ENCODE measurements around the gene GPR50.

Gene GPR50

DNA sequence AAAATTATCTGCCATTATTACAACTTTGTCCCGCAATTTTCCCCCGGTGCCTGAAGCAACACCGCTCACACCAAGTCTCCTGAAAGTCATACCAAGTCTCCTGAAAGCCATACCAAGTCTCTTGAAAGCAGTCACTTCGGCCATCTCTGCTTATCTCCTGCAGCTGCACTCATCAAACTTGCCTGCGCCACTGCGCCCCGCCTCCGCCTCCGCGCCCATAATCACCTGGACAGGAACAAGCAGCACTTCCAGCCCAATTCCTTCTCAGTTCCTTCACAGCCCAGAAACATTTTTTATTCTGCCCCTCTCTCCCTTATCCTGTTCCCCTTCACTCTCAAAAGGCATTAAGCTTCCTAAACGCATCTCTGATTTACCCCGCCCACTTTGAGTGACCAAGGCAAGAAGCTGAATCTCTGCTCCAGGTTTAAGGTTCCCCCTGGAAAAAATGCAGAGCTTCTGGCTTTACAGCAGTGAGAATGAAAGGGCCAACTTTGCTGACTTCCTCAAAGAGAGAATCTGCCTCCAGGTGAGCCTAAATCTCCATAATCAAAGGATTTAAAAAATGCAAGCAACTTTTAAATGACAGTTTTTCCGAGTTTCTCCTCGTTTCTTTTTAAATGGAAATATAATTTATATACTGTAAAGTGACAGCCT is 7.7 kb downstream of the GPR50 start:
- Histone ChIP-seq H3K36me3 (no peaks in the 10 kb centered on the region), H3K4me1 (no peaks in the 10 kb centered on the region), H3K27me3 (no peaks in the 10 kb centered on the region), H3K9me3 (no peaks in the 10 kb centered on the region), H3K4me3 (ENCODE audit: low read depth, low read length) (no peak overlapping the region)
- TF ChIP-seq, protein P1, sequence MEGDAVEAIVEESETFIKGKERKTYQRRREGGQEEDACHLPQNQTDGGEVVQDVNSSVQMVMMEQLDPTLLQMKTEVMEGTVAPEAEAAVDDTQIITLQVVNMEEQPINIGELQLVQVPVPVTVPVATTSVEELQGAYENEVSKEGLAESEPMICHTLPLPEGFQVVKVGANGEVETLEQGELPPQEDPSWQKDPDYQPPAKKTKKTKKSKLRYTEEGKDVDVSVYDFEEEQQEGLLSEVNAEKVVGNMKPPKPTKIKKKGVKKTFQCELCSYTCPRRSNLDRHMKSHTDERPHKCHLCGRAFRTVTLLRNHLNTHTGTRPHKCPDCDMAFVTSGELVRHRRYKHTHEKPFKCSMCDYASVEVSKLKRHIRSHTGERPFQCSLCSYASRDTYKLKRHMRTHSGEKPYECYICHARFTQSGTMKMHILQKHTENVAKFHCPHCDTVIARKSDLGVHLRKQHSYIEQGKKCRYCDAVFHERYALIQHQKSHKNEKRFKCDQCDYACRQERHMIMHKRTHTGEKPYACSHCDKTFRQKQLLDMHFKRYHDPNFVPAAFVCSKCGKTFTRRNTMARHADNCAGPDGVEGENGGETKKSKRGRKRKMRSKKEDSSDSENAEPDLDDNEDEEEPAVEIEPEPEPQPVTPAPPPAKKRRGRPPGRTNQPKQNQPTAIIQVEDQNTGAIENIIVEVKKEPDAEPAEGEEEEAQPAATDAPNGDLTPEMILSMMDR (IDR thresholded peaks at IDR 0.05; ENCODE audit: low read depth, low read length): no peak
- no peak for DNase-seq

DNA sequence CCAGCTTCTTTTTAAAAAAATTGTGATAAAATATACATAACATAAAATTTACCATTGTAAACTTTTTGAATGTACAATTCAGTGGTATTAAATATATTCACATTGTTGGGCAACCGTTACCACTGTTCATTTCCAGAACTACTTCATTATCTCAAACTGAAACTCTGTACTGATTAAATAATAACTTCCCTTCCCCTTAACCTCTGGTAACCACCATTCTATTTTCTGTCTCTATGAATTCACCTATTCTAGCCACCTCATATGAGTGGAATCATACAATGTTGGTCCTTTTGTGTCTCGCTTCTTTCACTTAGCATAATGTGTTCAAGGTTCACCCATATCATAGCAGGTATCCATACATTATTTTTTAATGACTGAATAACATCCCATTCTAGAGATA is 8.3 kb downstream of the GPR50 start:
- no peaks in the 10 kb centered on the region for H3K4me1 ChIP-seq
- TF ChIP-seq, protein P1 (IDR thresholded peaks at IDR 0.05; ENCODE audit: low read depth, low read length): no peak
- H3K36me3 ChIP-seq: no peaks in the 10 kb centered on the region
- no peak overlapping the region for H3K4me3 ChIP-seq (ENCODE audit: low read depth, low read length)
- H3K27me3 ChIP-seq: no peaks in the 10 kb centered on the region
- H3K9me3 ChIP-seq: no peaks in the 10 kb centered on the region
- DNase-seq: no peak

DNA sequence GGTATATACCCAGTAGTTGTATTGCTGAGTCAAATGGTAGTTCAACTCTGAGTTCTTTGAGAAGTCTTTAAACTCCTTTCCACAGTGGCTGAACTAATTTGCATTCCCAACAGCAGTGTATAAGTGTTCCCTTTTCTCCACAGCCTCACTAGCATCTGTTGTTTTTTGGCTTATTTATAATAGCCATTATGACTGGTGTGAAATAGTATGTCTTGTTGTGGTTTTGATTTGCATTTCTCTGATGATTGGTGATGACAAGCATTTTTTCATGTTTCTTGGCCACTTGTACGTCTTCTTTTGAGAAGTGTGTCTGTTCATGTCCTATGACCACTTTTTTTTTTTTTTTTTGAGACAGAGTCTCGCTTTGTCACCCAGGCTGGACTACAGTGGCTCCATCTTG is 30.5 kb downstream of the GPR50 start:
- Histone ChIP-seq H3K9me3 (no peaks in the 10 kb centered on the region), H3K27me3 (no peaks in the 10 kb centered on the region), H3K4me1 (no peaks in the 10 kb centered on the region), H3K36me3 (no peaks in the 10 kb centered on the region), H3K4me3 (ENCODE audit: low read depth, low read length) (no peak overlapping the region)
- no peak for DNase-seq
- TF ChIP-seq, protein P1 (IDR thresholded peaks at IDR 0.05; ENCODE audit: low read depth, low read length): no peak

DNA sequence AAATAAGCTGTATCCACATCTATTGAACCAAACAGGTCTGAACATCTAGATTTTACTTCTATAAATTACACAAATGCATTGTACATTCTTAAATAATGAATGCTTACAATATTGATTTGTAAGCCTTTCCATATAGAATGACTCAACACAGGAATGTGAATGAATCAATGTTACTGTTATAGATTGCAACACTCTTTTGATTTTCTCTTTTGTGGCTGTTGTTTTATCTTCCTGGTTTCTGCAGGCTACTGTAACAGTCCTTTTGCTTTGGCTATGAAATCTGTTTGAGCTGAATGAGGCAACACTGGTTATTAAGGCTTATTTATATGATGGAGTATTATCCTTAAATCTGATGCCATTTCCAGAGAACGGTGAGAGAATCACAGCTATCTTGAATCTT is 49.5 kb downstream of the GPR50 start:
- Histone ChIP-seq H3K9me3 (no peaks in the 10 kb centered on the region), H3K27me3 (no peaks in the 10 kb centered on the region), H3K4me3 (ENCODE audit: low read depth, low read length) (no peak overlapping the region), H3K4me1 (no peaks in the 10 kb centered on the region), H3K36me3 (no peaks in the 10 kb centered on the region)
- TF ChIP-seq, protein P1 (IDR thresholded peaks at IDR 0.05; ENCODE audit: low read depth, low read length): no peak
- no peak for DNase-seq

DNA sequence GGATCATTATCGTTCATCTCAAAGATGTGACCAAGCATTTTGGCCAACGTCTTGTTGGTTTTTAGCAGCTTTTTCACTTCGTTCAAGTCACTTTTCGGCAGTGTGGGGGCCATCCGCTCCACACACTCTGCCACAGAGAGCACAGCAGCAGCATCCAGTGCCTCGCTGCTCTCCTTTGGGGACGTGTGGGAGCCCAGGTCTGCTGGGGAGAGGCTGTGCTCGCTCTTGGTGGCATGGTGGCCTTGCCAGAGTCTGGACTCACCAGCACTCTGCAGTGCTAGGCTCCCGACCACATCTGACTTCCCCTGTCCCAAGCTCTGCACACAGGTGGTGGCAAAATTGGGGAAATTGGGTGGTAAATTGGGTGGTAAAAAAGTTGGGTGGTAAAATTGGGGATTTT is 50.6 kb downstream of the GPR50 start:
- Histone ChIP-seq H3K9me3 (no peaks in the 10 kb centered on the region), H3K4me3 (ENCODE audit: low read depth, low read length) (no peak overlapping the region), H3K36me3 (no peaks in the 10 kb centered on the region), H3K27me3 (no peaks in the 10 kb centered on the region), H3K4me1 (no peaks in the 10 kb centered on the region)
- no peak for DNase-seq
- TF ChIP-seq, protein P1 (IDR thresholded peaks at IDR 0.05; ENCODE audit: low read depth, low read length): no peak

DNA sequence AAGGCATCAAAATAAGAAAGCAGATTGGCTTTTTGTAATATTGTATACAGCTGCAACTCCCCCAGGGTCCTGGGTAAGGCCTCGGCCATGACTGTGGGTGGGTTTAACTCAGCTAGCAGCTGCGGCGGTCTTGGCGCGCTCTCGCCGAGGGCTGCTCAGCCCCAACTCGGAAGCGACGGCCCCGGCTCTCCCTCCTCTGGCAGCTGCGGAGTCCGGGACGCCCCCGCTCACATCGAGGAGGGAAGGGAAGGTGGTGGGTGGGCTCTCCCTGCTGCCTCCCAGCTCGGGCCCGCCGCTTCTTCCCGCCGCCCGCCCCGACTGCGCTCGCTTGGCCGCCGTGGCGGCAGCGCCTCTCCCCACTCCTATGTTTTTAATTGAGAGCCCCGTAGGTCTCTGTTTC is 51.2 kb downstream of the GPR50 start:
- H3K4me3 ChIP-seq (ENCODE audit: low read depth, low read length): no peak overlapping the region
- H3K4me1 ChIP-seq: no peaks in the 10 kb centered on the region
- DNase-seq: no peak
- H3K9me3 ChIP-seq: no peaks in the 10 kb centered on the region
- TF ChIP-seq, protein P1 (IDR thresholded peaks at IDR 0.05; ENCODE audit: low read depth, low read length): no peak
- H3K36me3 ChIP-seq: no peaks in the 10 kb centered on the region
- H3K27me3 ChIP-seq: no peaks in the 10 kb centered on the region
